K562 (cell line): Measurements from ENCODE around the gene WWC2. TPM values are rescaled to one million over a fixed set of nuclear protein-coding genes. Genes with fewer than 3 reads are reported as not detected.

ENCODE experiments used
- ATAC-seq: fragments of 200-7000 bp; cut with Tn5 transposase; 3 replicates; pipeline ENCODE4 v1.9.1; 2020; ENCODE audit warnings: moderate library complexity
- BruUV-seq: library from RNA; stranded (reverse); fragments of 400-500 nt; replicated peaks from 2 replicates; lab custom pipeline; 2021; lab: Mats Ljungman, UMichigan
- CTCF ChIA-PET: fragments of 300-600 bp; formaldehyde crosslinking; extraction: SDS; loops from one replicate; lab custom pipeline; 2021; ENCODE audit warnings: low intra/inter-chr PET ratio; lab: Yijun Ruan, JAX
- POLR2A ChIA-PET: fragments of 300-600, 350-650 bp; sonication (Branson Sonifier 250); formaldehyde crosslinking; extraction: SDS; loops from one replicate; lab custom pipeline; 2021; ENCODE audit warnings: antibody characterized with exemption, inconsistent platforms; lab: Yijun Ruan, JAX
- DNase-seq, 4 experiments: peaks; one replicate each; pipeline versions ENCODE4 v3.0.0 to v3.0.0-alpha.2; 2011 to 2018; ENCODE audit warnings: low spot score in 3 of 4, mixed read lengths in 3 of 4; ENCODE audit errors: extremely low read depth in 1 of 4
- FAIRE-seq: peaks from 2 replicates; lab custom pipeline; 2011; peaks lifted over from hg19 to GRCh38; lab: Jason Lieb, UNC
- H2AFZ ChIP-seq: 2 replicates; pipeline ENCODE4 v1.6.0; 2011; ENCODE audit warnings: low read depth, low read length, control low read depth, inconsistent platforms
- H3K27ac ChIP-seq: fragments of 200-600 bp; 3 replicates; pipeline ENCODE4 v1.8.0; 2011; ENCODE audit warnings: low read depth, mild to moderate bottlenecking, control low read depth, inconsistent platforms, low read length, moderate library complexity, mixed read lengths; ENCODE audit errors: extremely low read depth
- H3K27me3 ChIP-seq, 2 experiments: fragments of 300-600 bp in 1 of 2; 2 replicates in 1 of 2; 3 replicates in 1 of 2; pipeline versions ENCODE4 v1.6.0 to v1.8.0; 2011; ENCODE audit warnings: inconsistent platforms in 2 of 2, low read length in 2 of 2, mild to moderate bottlenecking in 1 of 2, mixed read lengths in 1 of 2, moderate library complexity in 1 of 2; ENCODE audit not compliant: control insufficient read depth in 2 of 2, insufficient read depth in 2 of 2
- H3K36me3 ChIP-seq: fragments of 300-600 bp; 3 replicates; pipeline ENCODE4 v1.8.0; 2011; ENCODE audit warnings: mild to moderate bottlenecking, low read length, inconsistent platforms; ENCODE audit not compliant: control insufficient read depth, insufficient read depth
- H3K4me1 ChIP-seq, 2 experiments: fragments of 200-600 bp in 1 of 2; replicated peaks in 1 of 2; 2 replicates in 1 of 2; 3 replicates in 1 of 2; pipeline versions ENCODE4 v1.5.1 to v1.8.0; 2011; ENCODE audit warnings: inconsistent platforms in 2 of 2, low read length in 2 of 2, mild to moderate bottlenecking in 1 of 2, mixed read lengths in 1 of 2, moderate library complexity in 1 of 2; ENCODE audit not compliant: control insufficient read depth in 2 of 2, insufficient read depth in 2 of 2
- H3K4me2 ChIP-seq: 2 replicates; pipeline ENCODE4 v1.6.1; 2011; ENCODE audit warnings: low read length, control low read depth, inconsistent platforms, mixed read lengths; ENCODE audit not compliant: insufficient read depth
- H3K4me3 ChIP-seq: fragments of 200-600 bp; sonication (generic), shearing (Covaris generic); 2 replicates; pipeline ENCODE4 v1.5.1; 2016; ENCODE audit warnings: control low read depth, inconsistent platforms
- H3K79me2 ChIP-seq: fragments of 200-600 bp; 3 replicates; pipeline ENCODE4 v1.8.0; 2011; ENCODE audit warnings: low read length, inconsistent platforms; ENCODE audit not compliant: control insufficient read depth, insufficient read depth
- H3K9ac ChIP-seq, 2 experiments: 2 replicates each; pipeline versions ENCODE4 v1.6.0 to v1.6.1; 2011; ENCODE audit warnings: low read depth in 2 of 2, low read length in 2 of 2, control low read depth in 1 of 2, inconsistent platforms in 1 of 2, mild to moderate bottlenecking in 1 of 2, mixed read lengths in 1 of 2; ENCODE audit not compliant: insufficient read depth in 1 of 2
- H3K9me1 ChIP-seq: one replicate; pipeline ENCODE4 v1.6.0; 2011; ENCODE audit warnings: inconsistent platforms, mild to moderate bottlenecking, low read length, moderate library complexity; ENCODE audit not compliant: control insufficient read depth, insufficient read depth
- H3K9me3 ChIP-seq: replicated peaks from 2 replicates; pipeline ENCODE4 v1.5.1; 2011; ENCODE audit warnings: low read depth, low read length, inconsistent platforms; ENCODE audit not compliant: control insufficient read depth, insufficient read depth
- H4K20me1 ChIP-seq: replicated peaks from 2 replicates; pipeline ENCODE4 v1.6.1; 2011; ENCODE audit warnings: low read length, inconsistent platforms, mixed read lengths; ENCODE audit not compliant: control insufficient read depth, insufficient read depth
- HOXB6 ChIP-seq: fragments of 250-450 bp; sonication (Bioruptor Pico); IDR thresholded peaks from 2 replicates; pipeline ENCODE4 v1.5.1; 2022; ENCODE audit warnings: mild to moderate bottlenecking, borderline replicate concordance
- MEF2D ChIP-seq: conservative IDR thresholded peaks from 2 replicates; pipeline ENCODE4 v1.6.1; 2016; ENCODE audit warnings: low read depth, missing genetic modification characterization, missing compliant biosample characterization
- NEUROD1 ChIP-seq: fragments of 150-350 bp; IDR thresholded peaks from 2 replicates; pipeline ENCODE4 v1.6.1; 2014; ENCODE audit warnings: borderline replicate concordance, low read length, low read depth; ENCODE audit not compliant: partially characterized antibody
- SMC3 ChIP-seq: conservative IDR thresholded peaks from 2 replicates; pipeline ENCODE4 v1.6.1; 2011; ENCODE audit warnings: low read depth, low read length, improper control_type of control experiment; ENCODE audit not compliant: insufficient read depth
- SREBF1 ChIP-seq: fragments of 150-350 bp; IDR thresholded peaks from 2 replicates; pipeline ENCODE4 v1.6.1; 2014; ENCODE audit warnings: antibody characterized with exemption, low read depth, low read length, borderline replicate concordance
- THRAP3 ChIP-seq: fragments of 450-650 bp; IDR thresholded peaks from 2 replicates; pipeline ENCODE4 v1.6.1; 2016; ENCODE audit warnings: mild to moderate bottlenecking, inconsistent platforms, borderline replicate concordance
- ZFX ChIP-seq: sonication (generic); formaldehyde crosslinking; IDR thresholded peaks from 2 replicates; pipeline ENCODE4 v1.8.0; 2022; ENCODE audit warnings: mild to moderate bottlenecking, missing genetic modification reagents, moderate library complexity
- WGBS: fragments of 100-300 bp; shearing (Covaris generic); methylation state at CpG from one replicate; pipeline ENCODE4 v1.1.6; 2016; ENCODE audit warnings: low coverage, mixed read lengths; ENCODE audit not compliant: insufficient coverage; ENCODE audit errors: missing lambda C conversion rate; 5-methylcytosine and 5-hydroxymethylcytosine counted together
- in situ Hi-C: fragments of 300-500 bp; cut with MboI; formaldehyde crosslinking; loops from 4 replicates; pipeline ENCODE4 v1.15.0; 2018; ENCODE audit warnings: inconsistent platforms, mixed read lengths
- intact Hi-C: fragments of 100-400 bp; cut with micrococcal nuclease; formaldehyde crosslinking; loops from 2 replicates; pipeline ENCODE4 v1.14.2; 2022
- polyA plus RNA-seq, 8 experiments: library from polyadenylated mRNA; depleted of rRNA in 4 of 8; stranded (reverse) in 5 of 8; unstranded in 3 of 8; fragments of >200 nt; fragmentation: Nextera tagmentation in 2 of 8; fragmentation: Illumina TruSeq in 1 of 8; extraction: Ambion mirVana in 2 of 8; extraction: Trizol in 1 of 8; gene quantifications; 2 replicates each; pipeline versions ENCODE4 v1.2.1 to v1.2.3, GENCODE V29; 2011 to 2014; ENCODE audit warnings: inconsistent platforms in 1 of 8, missing spikeins in 1 of 8
- total RNA-seq, 7 experiments: library from RNA; depleted of rRNA in 6 of 7; stranded (reverse); fragments of >200 nt in 6 of 7; fragmentation: Illumina TruSeq in 2 of 7; extraction: Trizol in 2 of 7; gene quantifications; 2 replicates each; pipeline versions ENCODE4 v1.2.1 to v1.2.3, GENCODE V29; 2011 to 2021; ENCODE audit warnings: low replicate concordance in 1 of 7
- TF ChIP-seq, protein P1 (sequence below): sonication (generic); formaldehyde crosslinking; IDR thresholded peaks from 2 replicates; pipeline ENCODE4 v1.8.0; 2022; ENCODE audit warnings: mild to moderate bottlenecking, low read depth, missing genetic modification reagents
- TF ChIP-seq, protein P2 (sequence below): IDR thresholded peaks from 2 replicates; pipeline ENCODE4 v1.6.1; 2016; ENCODE audit warnings: missing genetic modification characterization, missing compliant biosample characterization
- TF ChIP-seq, protein P3 (sequence below): sonication (generic); formaldehyde crosslinking; IDR thresholded peaks from 2 replicates; pipeline ENCODE4 v1.8.1; 2023; ENCODE audit warnings: mild to moderate bottlenecking, missing genetic modification reagents

The WWC2 gene
- total and polyA plus RNA-seq, 9 of the 15 experiments (the other 6 are each of a cell fraction or from before 2014, with no cell fraction given), result 3.7 to 39.4 (median 19.6) TPM

DNA sequence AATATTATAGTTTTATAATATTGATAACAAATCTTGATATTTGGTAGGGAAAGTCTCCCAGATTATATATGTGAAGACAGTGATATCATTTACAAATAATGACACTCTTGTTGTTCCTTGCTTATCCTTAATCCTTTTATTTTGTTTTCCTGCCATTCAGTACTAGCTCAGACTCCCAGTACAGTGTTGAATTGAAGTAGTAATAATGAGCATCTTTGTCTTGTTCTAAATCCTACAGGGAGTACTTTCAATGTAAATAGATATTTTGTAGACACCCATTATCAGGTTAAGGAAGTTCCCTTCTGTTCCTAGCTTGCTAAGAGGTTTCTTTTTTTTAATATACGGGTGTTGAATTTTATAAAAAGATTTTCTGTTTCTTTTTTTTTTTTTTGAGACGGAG lies 33.0 kb downstream of the WWC2 start:
- no peak for FAIRE-seq
- CTCF ChIA-PET, result no interaction called here

More for the DNA sequence above, 33.0 kb downstream of the WWC2 start:
- peaks cover 0 to 22% of the 10 kb centered on the region in 2 experiments; a peak in 3 of 5 replicates for H3K4me1 ChIP-seq
- no peaks in the 10 kb centered on the region for H3K9me3 ChIP-seq
- no peaks in the 10 kb centered on the region for H3K9me1 ChIP-seq
- no peak overlapping the region for H3K27ac ChIP-seq
- no peaks in the 10 kb centered on the region for H3K36me3 ChIP-seq
- POLR2A ChIA-PET, result no interaction called here
- no peak overlapping the region for H3K4me2 ChIP-seq
- TF ChIP-seq THRAP3, result no peak
- TF ChIP-seq, protein P1, sequence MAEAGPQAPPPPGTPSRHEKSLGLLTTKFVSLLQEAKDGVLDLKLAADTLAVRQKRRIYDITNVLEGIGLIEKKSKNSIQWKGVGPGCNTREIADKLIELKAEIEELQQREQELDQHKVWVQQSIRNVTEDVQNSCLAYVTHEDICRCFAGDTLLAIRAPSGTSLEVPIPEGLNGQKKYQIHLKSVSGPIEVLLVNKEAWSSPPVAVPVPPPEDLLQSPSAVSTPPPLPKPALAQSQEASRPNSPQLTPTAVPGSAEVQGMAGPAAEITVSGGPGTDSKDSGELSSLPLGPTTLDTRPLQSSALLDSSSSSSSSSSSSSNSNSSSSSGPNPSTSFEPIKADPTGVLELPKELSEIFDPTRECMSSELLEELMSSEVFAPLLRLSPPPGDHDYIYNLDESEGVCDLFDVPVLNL (CRISPR knock-in tag), result no peak
- TF ChIP-seq HOXB6 (CRISPR knock-in tag), result no peak
- no peak for TF ChIP-seq SMC3
- TF ChIP-seq, protein P2, sequence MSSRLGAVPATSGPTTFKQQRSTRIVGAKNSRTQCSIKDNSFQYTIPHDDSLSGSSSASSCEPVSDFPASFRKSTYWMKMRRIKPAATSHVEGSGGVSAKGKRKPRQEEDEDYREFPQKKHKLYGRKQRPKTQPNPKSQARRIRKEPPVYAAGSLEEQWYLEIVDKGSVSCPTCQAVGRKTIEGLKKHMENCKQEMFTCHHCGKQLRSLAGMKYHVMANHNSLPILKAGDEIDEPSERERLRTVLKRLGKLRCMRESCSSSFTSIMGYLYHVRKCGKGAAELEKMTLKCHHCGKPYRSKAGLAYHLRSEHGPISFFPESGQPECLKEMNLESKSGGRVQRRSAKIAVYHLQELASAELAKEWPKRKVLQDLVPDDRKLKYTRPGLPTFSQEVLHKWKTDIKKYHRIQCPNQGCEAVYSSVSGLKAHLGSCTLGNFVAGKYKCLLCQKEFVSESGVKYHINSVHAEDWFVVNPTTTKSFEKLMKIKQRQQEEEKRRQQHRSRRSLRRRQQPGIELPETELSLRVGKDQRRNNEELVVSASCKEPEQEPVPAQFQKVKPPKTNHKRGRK (tag), result no peak
- TF ChIP-seq, protein P3, sequence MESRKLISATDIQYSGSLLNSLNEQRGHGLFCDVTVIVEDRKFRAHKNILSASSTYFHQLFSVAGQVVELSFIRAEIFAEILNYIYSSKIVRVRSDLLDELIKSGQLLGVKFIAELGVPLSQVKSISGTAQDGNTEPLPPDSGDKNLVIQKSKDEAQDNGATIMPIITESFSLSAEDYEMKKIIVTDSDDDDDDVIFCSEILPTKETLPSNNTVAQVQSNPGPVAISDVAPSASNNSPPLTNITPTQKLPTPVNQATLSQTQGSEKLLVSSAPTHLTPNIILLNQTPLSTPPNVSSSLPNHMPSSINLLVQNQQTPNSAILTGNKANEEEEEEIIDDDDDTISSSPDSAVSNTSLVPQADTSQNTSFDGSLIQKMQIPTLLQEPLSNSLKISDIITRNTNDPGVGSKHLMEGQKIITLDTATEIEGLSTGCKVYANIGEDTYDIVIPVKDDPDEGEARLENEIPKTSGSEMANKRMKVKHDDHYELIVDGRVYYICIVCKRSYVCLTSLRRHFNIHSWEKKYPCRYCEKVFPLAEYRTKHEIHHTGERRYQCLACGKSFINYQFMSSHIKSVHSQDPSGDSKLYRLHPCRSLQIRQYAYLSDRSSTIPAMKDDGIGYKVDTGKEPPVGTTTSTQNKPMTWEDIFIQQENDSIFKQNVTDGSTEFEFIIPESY, result no peak
- no peak for TF ChIP-seq MEF2D (tag)
- TF ChIP-seq ZFX (CRISPR knock-in tag), result no peak
- no peak for TF ChIP-seq NEUROD1
- no peak for TF ChIP-seq SREBF1
- TF ChIP-seq, all 486 proteins: peak for 0
- Histone ChIP-seq H2AFZ (no peak overlapping the region), H3K27me3 (no peaks in the 10 kb centered on the region), H3K4me3 (no peak overlapping the region), H3K79me2 (peaks cover 28% of the 10 kb centered on the region; the same call in 2 of the 3 replicates), H3K9ac (no peak overlapping the region), H4K20me1 (peaks cover 7% of the 10 kb centered on the region; the same call in 1 of the 2 replicates)
- DNase-seq, result no peak
- BruUV-seq, result no TSS peak
- 90% methylated on average over 1 of the region's 2 CpGs for WGBS
- no peak for ATAC-seq
- in situ Hi-C loops, result no loop called here
- intact Hi-C loops, result no loop called here
